ENCODE measurements around the gene TNS2.

TNS2 gene

GRCh38 chr12:53103860-53104305, 54.0 kb downstream of the TNS2 start:
- H3K4me3 ChIP-seq (ENCODE audit: low read depth, low read length): no peak overlapping the region
- no peak for TF ChIP-seq ZNF362 (tag by site-specific recombination; IDR thresholded peaks at IDR 0.05)
- TF ChIP-seq TCF7L2 (IDR thresholded peaks at IDR 0.05; ENCODE audit: borderline replicate concordance, low read depth, low read length): no peak
- no peak for TF ChIP-seq ZNF561 (tag by site-specific recombination; IDR thresholded peaks at IDR 0.05; ENCODE audit: borderline replicate concordance)
- TF ChIP-seq GLI2 (tag by site-specific recombination; IDR thresholded peaks at IDR 0.05; ENCODE audit: borderline replicate concordance, low read depth): no peak
- TF ChIP-seq ZBTB49 (tag by site-specific recombination; IDR thresholded peaks at IDR 0.05; ENCODE audit: low read depth): no peak
- TF ChIP-seq ZNF146 (tag by site-specific recombination; IDR thresholded peaks at IDR 0.05): no peak
- TF ChIP-seq ZNF114 (tag by site-specific recombination; IDR thresholded peaks at IDR 0.05): no peak
- no peak for TF ChIP-seq SP2 (tag by site-specific recombination; IDR thresholded peaks at IDR 0.05)
- TF ChIP-seq PRDM10 (tag by site-specific recombination; IDR thresholded peaks at IDR 0.05): no peak
- TF ChIP-seq HOXC10 (CRISPR knock-in tag; IDR thresholded peaks at IDR 0.05): no peak
- no peak for TF ChIP-seq ZNF335 (tag by site-specific recombination; conservative IDR thresholded peaks at IDR 0.05)
- TF ChIP-seq EGR2 (tag by site-specific recombination; IDR thresholded peaks at IDR 0.05; ENCODE audit: low read depth): no peak
- no peak for TF ChIP-seq ZNF280C (tag by site-specific recombination; IDR thresholded peaks at IDR 0.05)
- H3K9me3 ChIP-seq (ENCODE audit: control insufficient read depth, insufficient read depth, low read depth, low read length): no peaks in the 10 kb centered on the region
- H3K4me1 ChIP-seq (ENCODE audit: control insufficient read depth, insufficient read depth, low read length): no peaks in the 10 kb centered on the region
- H3K36me3 ChIP-seq (ENCODE audit: control insufficient read depth in 2 of 2, insufficient read depth in 1 of 2, low read length in 2 of 2): no peaks in the 10 kb centered on the region
- H3K27ac ChIP-seq (ENCODE audit: extremely low read depth, low read depth, low read length): no peak overlapping the region
- POLR2A ChIA-PET: interaction anchor here (1.7 kb wide), 1 partner anchor 24 kb away, joined by 8 read pairs; the partner anchor contains the start of gene SPRYD3
- CTCF ChIA-PET: interaction anchor here (1.1 to 7.8 kb wide), 3 partner anchors 37 to 55 kb away, joined by 4 to 264 read pairs (median 5); no protein-coding TSS in a partner anchor

- Histone ChIP-seq H3K4me1 (ENCODE audit: control insufficient read depth, insufficient read depth, low read length) (no peaks in the 10 kb centered on the region), H3K36me3 (ENCODE audit: control insufficient read depth in 2 of 2, insufficient read depth in 1 of 2, low read length in 2 of 2) (no peaks in the 10 kb centered on the region), H3K9me3 (ENCODE audit: control insufficient read depth, insufficient read depth, low read depth, low read length) (no peaks in the 10 kb centered on the region), H3K4me3 (ENCODE audit: low read depth, low read length) (no peak overlapping the region), H3K27ac (ENCODE audit: extremely low read depth, low read depth, low read length) (no peak overlapping the region)
- ChIA-PET CTCF (no interaction called here), POLR2A (interaction anchor here (0.9 kb wide), 1 partner anchor 75 kb away, joined by 3 read pairs; the partner anchor contains the start of genes CSAD and ZNF740)
- TF ChIP-seq ZBTB21 (tag by site-specific recombination; IDR thresholded peaks at IDR 0.05): no peak
Observed at GRCh38 chr12:53105256-53105655, 55.4 kb downstream of the TNS2 start.
